HT1080 (cell line): ENCODE results near the gene TECPR1. TPM values are rescaled to one million over a fixed set of nuclear protein-coding genes. Genes with fewer than 3 reads are reported as not detected.

Experiments used
- DNase-seq: peaks from one replicate; pipeline ENCODE4 v3.0.0-alpha.2; 2015; ENCODE audit warnings: low read depth
- polyA plus RNA-seq, 2 experiments: library from polyadenylated mRNA; depleted of rRNA; stranded (reverse); fragments of >200 nt; gene quantifications; 2 replicates each; pipeline ENCODE4 v1.2.3, GENCODE V29; 2015
- total RNA-seq: library from RNA; depleted of rRNA; stranded (reverse); fragments of >200 nt; shearing (Covaris generic); gene quantifications from 2 replicates; pipeline ENCODE4 v1.2.3, GENCODE V29; 2014; rRNA removed

TECPR1 gene
- 16.4 and 17.0 TPM in 2 replicates for total RNA-seq
- polyA plus RNA-seq (2015; cell fraction: cytosol; rRNA removed) = 6.7 and 8.4 TPM in 2 replicates
- 25.5 and 29.0 TPM in 2 replicates for polyA plus RNA-seq (2015; cell fraction: nucleus; rRNA removed)

- DNase-seq = peak; percentile 87
Measured at GRCh38 chr7:98251601-98252424, at the start of gene TECPR1. TSS of gene TECPR1 (minus strand) at chr7:98252232. CDS start at chr7:98246146, 6,086 bp downstream.

- no peak for DNase-seq
Measured at GRCh38 chr7:98300595-98301372, 48.8 kb upstream of the TECPR1 start.

GRCh38 chr7:98297626-98298286, 45.7 kb upstream of the TECPR1 start:
- no peak for DNase-seq

GRCh38 chr7:98296833-98297232, 44.8 kb upstream of the TECPR1 start:
- no peak for DNase-seq

- DNase-seq = no peak
Measured at GRCh38 chr7:98295467-98296192, 43.6 kb upstream of the TECPR1 start.

- DNase-seq = peak; percentile 46
Measured at GRCh38 chr7:98294798-98295382, 42.9 kb upstream of the TECPR1 start.

GRCh38 chr7:98294326-98294725, 42.3 kb upstream of the TECPR1 start:
- DNase-seq = no peak

- DNase-seq = no peak
Measured at GRCh38 chr7:98293746-98294145, 41.7 kb upstream of the TECPR1 start.

- no peak for DNase-seq
Measured at GRCh38 chr7:98293265-98293664, 41.2 kb upstream of the TECPR1 start.

- DNase-seq = no peak
Measured at GRCh38 chr7:98291717-98292116, 39.7 kb upstream of the TECPR1 start.

- DNase-seq = no peak
Measured at GRCh38 chr7:98289333-98289875, 37.4 kb upstream of the TECPR1 start.

- DNase-seq = no peak
Measured at GRCh38 chr7:98288064-98288823, 36.2 kb upstream of the TECPR1 start.

- DNase-seq = no peak
Measured at GRCh38 chr7:98287486-98287959, 35.5 kb upstream of the TECPR1 start.

- DNase-seq = no peak
Measured at GRCh38 chr7:98286701-98287485, 34.9 kb upstream of the TECPR1 start.

GRCh38 chr7:98286093-98286539, 34.1 kb upstream of the TECPR1 start:
- peak; percentile 77 for DNase-seq

GRCh38 chr7:98285157-98286092, 33.4 kb upstream of the TECPR1 start:
- no peak for DNase-seq

GRCh38 chr7:98284335-98285036, 32.5 kb upstream of the TECPR1 start:
- peak; percentile 90 for DNase-seq
